ENCODE data around the gene CHD3.

GRCh38 chr17:7841396-7841914 is 47.1 kb upstream of the CHD3 start:
- TF ChIP-seq CTCF (IDR thresholded peaks at IDR 0.05) (no peak), POLR2A (IDR thresholded peaks at IDR 0.05) (no peak)
